LNCaP clone FGC (cell line): ENCODE data around the gene OLFML2A.

Source experiments
- DNase-seq: peaks from one replicate; pipeline ENCODE4 v3.0.0-alpha.2; 2011; ENCODE audit warnings: low read depth
- H3K4me3 ChIP-seq: 2 replicates; pipeline ENCODE4 v1.5.1; 2011; ENCODE audit warnings: mild to moderate bottlenecking, low read depth, low read length, control low read depth
- CTCF ChIP-seq: IDR thresholded peaks from 2 replicates; pipeline ENCODE4 v1.5.1; 2012; ENCODE audit warnings: mild to moderate bottlenecking; ENCODE audit not compliant: control insufficient read depth, insufficient read depth; ENCODE audit errors: extremely low read depth

The OLFML2A gene

DNA sequence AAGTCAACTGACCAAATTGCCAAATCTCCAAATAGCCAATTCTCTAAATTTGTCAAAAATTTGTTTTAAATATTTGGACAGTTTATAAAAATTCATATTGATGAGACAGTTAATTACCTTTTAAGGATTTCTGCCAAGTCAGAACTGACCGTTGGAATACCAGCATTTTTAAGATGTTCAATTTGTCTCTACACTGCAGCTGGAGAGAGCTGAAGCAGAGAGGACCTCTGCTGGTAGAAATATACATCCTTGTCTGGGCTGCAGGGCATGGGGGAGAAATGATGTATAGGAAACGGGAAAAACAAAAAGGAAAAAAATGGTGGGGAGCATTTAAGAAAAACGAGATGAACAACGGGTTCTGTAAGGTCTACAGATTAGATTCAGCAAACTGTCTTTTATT is 22.6 kb upstream of the OLFML2A start:
- TF ChIP-seq CTCF, result peak; percentile 45
- H3K4me3 ChIP-seq, result no peak overlapping the region
- DNase-seq, result no peak

- DNase-seq, result no peak
- no peak for TF ChIP-seq CTCF
- no peak overlapping the region for H3K4me3 ChIP-seq
Observed at GRCh38 chr9:124755061-124755460, 21.9 kb upstream of the OLFML2A start.

DNA sequence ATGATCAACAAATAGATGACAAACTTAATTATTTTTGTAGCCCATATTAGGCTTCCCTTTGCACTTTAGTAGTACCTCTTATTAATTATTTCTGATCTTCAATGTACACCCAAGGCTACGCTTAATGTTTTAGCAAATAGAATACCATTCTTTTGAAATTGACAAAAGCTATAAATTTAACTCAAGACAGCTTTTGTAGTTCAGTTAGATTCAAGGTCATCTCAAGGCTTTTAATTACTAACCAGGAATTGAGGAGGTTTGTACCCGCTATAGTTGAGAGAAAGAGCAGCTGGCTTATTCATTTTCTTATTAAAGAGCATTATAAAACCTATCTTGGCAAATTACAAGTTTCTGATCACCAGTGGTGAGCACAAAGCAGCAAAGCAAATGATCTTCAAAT is 20.9 kb upstream of the OLFML2A start:
- TF ChIP-seq CTCF, result no peak
- no peak overlapping the region for H3K4me3 ChIP-seq
- no peak for DNase-seq

- H3K4me3 ChIP-seq, result no peak overlapping the region
Observed at GRCh38 chr9:124757616-124758015, 19.3 kb upstream of the OLFML2A start.

DNA sequence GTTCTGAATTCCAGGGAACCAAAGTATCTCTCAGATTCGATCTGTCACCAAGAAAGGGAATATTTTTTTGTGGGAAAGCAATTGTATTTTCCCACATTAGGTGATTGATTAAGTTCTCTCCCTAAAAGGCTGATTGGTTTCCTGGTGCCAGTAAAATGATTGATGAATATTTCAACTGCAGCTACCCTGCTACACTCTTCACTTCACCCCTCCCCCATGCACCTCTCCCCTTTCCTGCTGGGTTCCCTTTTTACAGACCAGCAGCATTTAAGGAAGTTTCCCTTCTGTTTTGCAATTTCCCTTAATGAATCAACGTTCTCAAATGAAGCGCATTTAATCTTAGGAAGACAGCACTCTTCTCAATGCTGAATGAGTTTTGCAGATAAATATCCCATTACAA is 18.9 kb upstream of the OLFML2A start:
- no peak overlapping the region for H3K4me3 ChIP-seq
- TF ChIP-seq CTCF, result no peak
- no peak for DNase-seq

More at GRCh38 chr9:124757616-124758015, 19.3 kb upstream of the OLFML2A start:
- TF ChIP-seq CTCF, result no peak
- no peak for DNase-seq

GRCh38 chr9:124758691-124759090 is 18.2 kb upstream of the OLFML2A start:
- no peak for DNase-seq
- no peak for TF ChIP-seq CTCF
- H3K4me3 ChIP-seq, result no peak overlapping the region

DNA sequence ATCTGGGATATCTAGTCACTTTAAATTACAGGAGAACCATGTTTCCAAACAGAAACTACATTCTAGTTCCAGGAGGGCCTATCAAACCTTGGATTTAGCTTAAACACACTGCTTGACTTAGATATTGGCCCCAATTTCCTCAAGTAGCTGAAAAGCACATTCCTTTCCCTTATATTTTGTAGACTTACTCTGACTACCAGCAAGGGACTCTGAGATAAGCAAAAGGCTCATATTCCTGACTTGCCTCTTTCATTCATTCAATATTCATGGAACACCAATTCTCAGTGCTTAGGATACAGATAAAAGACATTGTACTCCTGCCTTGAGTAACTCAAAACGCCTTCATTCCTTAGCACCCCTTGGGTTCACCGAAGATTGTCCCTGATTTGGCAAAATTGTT is 17.6 kb upstream of the OLFML2A start:
- TF ChIP-seq CTCF, result no peak
- H3K4me3 ChIP-seq, result no peak overlapping the region
- DNase-seq, result no peak
